ENCODE measurements around the gene ANKS1B.

ANKS1B gene

GRCh38 chr12:99020871-99021270, 963.9 kb downstream of the ANKS1B start:
- Histone ChIP-seq H3K36me3 (ENCODE audit: control insufficient read depth in 4 of 4, insufficient read depth in 4 of 4, low read length in 3 of 4) (no peaks in the 10 kb centered on the region), H3K27me3 (replicated peaks in 2 of 5; ENCODE audit: control insufficient read depth in 4 of 5, insufficient read depth in 5 of 5, low read length in 4 of 5) (no peaks in the 10 kb centered on the region), H3K9me3 (ENCODE audit: control extremely low read depth in 1 of 5, control insufficient read depth in 4 of 5, insufficient read depth in 2 of 5, low read depth in 1 of 5, low read length in 4 of 5) (peaks cover 0 to 4% (median 0%) of the 10 kb centered on the region in 5 experiments), H3K4me1 (ENCODE audit: control extremely low read depth in 1 of 4, control insufficient read depth in 4 of 4, insufficient read depth in 4 of 4, low read length in 3 of 4) (no peaks in the 10 kb centered on the region), H3K27ac (ENCODE audit: insufficient read depth in 1 of 2, low read depth in 1 of 2, low read length in 2 of 2, poor library complexity in 1 of 2, severe bottlenecking in 2 of 2) (no peak overlapping the region), H3K4me3 (ENCODE audit: control insufficient read depth in 1 of 7, extremely low read depth in 1 of 7, insufficient read depth in 4 of 7, low read depth in 2 of 7, low read length in 6 of 7) (no peak overlapping the region)
- ChIA-PET CTCF (no interaction called here), POLR2A (no interaction called here)
- no peak for DNase-seq
- WGBS (ENCODE audit: insufficient coverage) = no CpG with 5 or more reads among the region's 1 CpG

GRCh38 chr12:99019798-99020197, 964.9 kb downstream of the ANKS1B start:
- peaks cover 0 to 4% (median 0%) of the 10 kb centered on the region in 5 experiments for H3K9me3 ChIP-seq (ENCODE audit: control extremely low read depth in 1 of 5, control insufficient read depth in 4 of 5, insufficient read depth in 2 of 5, low read depth in 1 of 5, low read length in 4 of 5)
- no peak overlapping the region for H3K27ac ChIP-seq (ENCODE audit: insufficient read depth in 1 of 2, low read depth in 1 of 2, low read length in 2 of 2, poor library complexity in 1 of 2, severe bottlenecking in 2 of 2)
- no peaks in the 10 kb centered on the region for H3K36me3 ChIP-seq (ENCODE audit: control insufficient read depth in 4 of 4, insufficient read depth in 4 of 4, low read length in 3 of 4)
- POLR2A ChIA-PET = no interaction called here
- no peak for DNase-seq
- no peak overlapping the region for H3K4me3 ChIP-seq (ENCODE audit: control insufficient read depth in 1 of 7, extremely low read depth in 1 of 7, insufficient read depth in 4 of 7, low read depth in 2 of 7, low read length in 6 of 7)
- no peaks in the 10 kb centered on the region for H3K27me3 ChIP-seq (replicated peaks in 2 of 5; ENCODE audit: control insufficient read depth in 4 of 5, insufficient read depth in 5 of 5, low read length in 4 of 5)
- CTCF ChIA-PET = no interaction called here
- no peaks in the 10 kb centered on the region for H3K4me1 ChIP-seq (ENCODE audit: control extremely low read depth in 1 of 4, control insufficient read depth in 4 of 4, insufficient read depth in 4 of 4, low read length in 3 of 4)

GRCh38 chr12:99017971-99018370, 966.8 kb downstream of the ANKS1B start:
- no peak for DNase-seq
- CTCF ChIA-PET = interaction anchor here (0.7 kb wide), 1 partner anchor 22 kb away, joined by 3 read pairs; no protein-coding TSS in a partner anchor
- H3K9me3 ChIP-seq (ENCODE audit: control extremely low read depth in 1 of 5, control insufficient read depth in 4 of 5, insufficient read depth in 2 of 5, low read depth in 1 of 5, low read length in 4 of 5) = peaks cover 0 to 4% (median 0%) of the 10 kb centered on the region in 5 experiments
- H3K27me3 ChIP-seq (replicated peaks in 2 of 5; ENCODE audit: control insufficient read depth in 4 of 5, insufficient read depth in 5 of 5, low read length in 4 of 5) = no peaks in the 10 kb centered on the region
- no peak overlapping the region for H3K27ac ChIP-seq (ENCODE audit: insufficient read depth in 1 of 2, low read depth in 1 of 2, low read length in 2 of 2, poor library complexity in 1 of 2, severe bottlenecking in 2 of 2)
- 75% methylated on average over 2 of the region's 2 CpGs for WGBS (ENCODE audit: insufficient coverage)
- no peaks in the 10 kb centered on the region for H3K4me1 ChIP-seq (ENCODE audit: control extremely low read depth in 1 of 4, control insufficient read depth in 4 of 4, insufficient read depth in 4 of 4, low read length in 3 of 4)
- H3K4me3 ChIP-seq (ENCODE audit: control insufficient read depth in 1 of 7, extremely low read depth in 1 of 7, insufficient read depth in 4 of 7, low read depth in 2 of 7, low read length in 6 of 7) = no peak overlapping the region
- POLR2A ChIA-PET = no interaction called here
- no peaks in the 10 kb centered on the region for H3K36me3 ChIP-seq (ENCODE audit: control insufficient read depth in 4 of 4, insufficient read depth in 4 of 4, low read length in 3 of 4)

- WGBS (ENCODE audit: insufficient coverage) = 88% methylated on average over 2 of the region's 3 CpGs
- Histone ChIP-seq H3K9me3 (ENCODE audit: control extremely low read depth in 1 of 5, control insufficient read depth in 4 of 5, insufficient read depth in 2 of 5, low read depth in 1 of 5, low read length in 4 of 5) (no peaks in the 10 kb centered on the region), H3K27me3 (replicated peaks in 2 of 5; ENCODE audit: control insufficient read depth in 4 of 5, insufficient read depth in 5 of 5, low read length in 4 of 5) (peaks cover 0 to 8% (median 2%) of the 10 kb centered on the region in 5 experiments), H3K4me1 (ENCODE audit: control extremely low read depth in 1 of 4, control insufficient read depth in 4 of 4, insufficient read depth in 4 of 4, low read length in 3 of 4) (no peaks in the 10 kb centered on the region), H3K4me3 (ENCODE audit: control insufficient read depth in 1 of 7, extremely low read depth in 1 of 7, insufficient read depth in 4 of 7, low read depth in 2 of 7, low read length in 6 of 7) (no peak overlapping the region), H3K36me3 (ENCODE audit: control insufficient read depth in 4 of 4, insufficient read depth in 4 of 4, low read length in 3 of 4) (no peaks in the 10 kb centered on the region), H3K27ac (ENCODE audit: insufficient read depth in 1 of 2, low read depth in 1 of 2, low read length in 2 of 2, poor library complexity in 1 of 2, severe bottlenecking in 2 of 2) (no peak overlapping the region)
- ChIA-PET POLR2A (no interaction called here), CTCF (interaction anchor here (1.8 kb wide), 1 partner anchor 11 kb away, joined by 5 read pairs; no protein-coding TSS in a partner anchor)
- DNase-seq = no peak
Observed at GRCh38 chr12:99009654-99010296, 975.0 kb downstream of the ANKS1B start.

- Histone ChIP-seq H3K9me3 (ENCODE audit: control extremely low read depth in 1 of 5, control insufficient read depth in 4 of 5, insufficient read depth in 2 of 5, low read depth in 1 of 5, low read length in 4 of 5) (no peaks in the 10 kb centered on the region), H3K36me3 (ENCODE audit: control insufficient read depth in 4 of 4, insufficient read depth in 4 of 4, low read length in 3 of 4) (no peaks in the 10 kb centered on the region), H3K4me3 (ENCODE audit: control insufficient read depth in 1 of 7, extremely low read depth in 1 of 7, insufficient read depth in 4 of 7, low read depth in 2 of 7, low read length in 6 of 7) (no peak overlapping the region), H3K4me1 (ENCODE audit: control extremely low read depth in 1 of 4, control insufficient read depth in 4 of 4, insufficient read depth in 4 of 4, low read length in 3 of 4) (no peaks in the 10 kb centered on the region), H3K27ac (ENCODE audit: insufficient read depth in 1 of 2, low read depth in 1 of 2, low read length in 2 of 2, poor library complexity in 1 of 2, severe bottlenecking in 2 of 2) (no peak overlapping the region), H3K27me3 (replicated peaks in 2 of 5; ENCODE audit: control insufficient read depth in 4 of 5, insufficient read depth in 5 of 5, low read length in 4 of 5) (peaks cover 0 to 9% (median 3%) of the 10 kb centered on the region in 5 experiments)
- CTCF ChIA-PET = interaction anchor here (0.7 to 1.1 kb wide), 2 partner anchors 317 to 1308 kb away, joined by 3 read pairs; no protein-coding TSS in a partner anchor
- POLR2A ChIA-PET = no interaction called here
- no peak for DNase-seq
- no CpG with 5 or more reads among the region's 5 CpGs for WGBS (ENCODE audit: insufficient coverage)
Observed at GRCh38 chr12:99005601-99006000, 979.1 kb downstream of the ANKS1B start.

- POLR2A ChIA-PET = no interaction called here
- H3K36me3 ChIP-seq (ENCODE audit: control insufficient read depth in 4 of 4, insufficient read depth in 4 of 4, low read length in 3 of 4) = no peaks in the 10 kb centered on the region
- no peak for DNase-seq
- CTCF ChIA-PET = interaction anchor here (1.1 kb wide), 1 partner anchor 1307 kb away, joined by 3 read pairs; no protein-coding TSS in a partner anchor
- no peaks in the 10 kb centered on the region for H3K4me1 ChIP-seq (ENCODE audit: control extremely low read depth in 1 of 4, control insufficient read depth in 4 of 4, insufficient read depth in 4 of 4, low read length in 3 of 4)
- H3K9me3 ChIP-seq (ENCODE audit: control extremely low read depth in 1 of 5, control insufficient read depth in 4 of 5, insufficient read depth in 2 of 5, low read depth in 1 of 5, low read length in 4 of 5) = no peaks in the 10 kb centered on the region
- H3K27me3 ChIP-seq (replicated peaks in 2 of 5; ENCODE audit: control insufficient read depth in 4 of 5, insufficient read depth in 5 of 5, low read length in 4 of 5) = peaks cover 0 to 7% (median 3%) of the 10 kb centered on the region in 5 experiments
- 94% methylated on average over 11 of the region's 12 CpGs for WGBS (ENCODE audit: insufficient coverage)
- no peak overlapping the region for H3K4me3 ChIP-seq (ENCODE audit: control insufficient read depth in 1 of 7, extremely low read depth in 1 of 7, insufficient read depth in 4 of 7, low read depth in 2 of 7, low read length in 6 of 7)
- no peak overlapping the region for H3K27ac ChIP-seq (ENCODE audit: insufficient read depth in 1 of 2, low read depth in 1 of 2, low read length in 2 of 2, poor library complexity in 1 of 2, severe bottlenecking in 2 of 2)
Observed at GRCh38 chr12:99004799-99005466, 979.8 kb downstream of the ANKS1B start.

- Histone ChIP-seq H3K27me3 (replicated peaks in 2 of 5; ENCODE audit: control insufficient read depth in 4 of 5, insufficient read depth in 5 of 5, low read length in 4 of 5) (peaks cover 0 to 6% (median 3%) of the 10 kb centered on the region in 5 experiments), H3K27ac (ENCODE audit: insufficient read depth in 1 of 2, low read depth in 1 of 2, low read length in 2 of 2, poor library complexity in 1 of 2, severe bottlenecking in 2 of 2) (no peak overlapping the region), H3K4me1 (ENCODE audit: control extremely low read depth in 1 of 4, control insufficient read depth in 4 of 4, insufficient read depth in 4 of 4, low read length in 3 of 4) (no peaks in the 10 kb centered on the region), H3K9me3 (ENCODE audit: control extremely low read depth in 1 of 5, control insufficient read depth in 4 of 5, insufficient read depth in 2 of 5, low read depth in 1 of 5, low read length in 4 of 5) (no peaks in the 10 kb centered on the region), H3K36me3 (ENCODE audit: control insufficient read depth in 4 of 4, insufficient read depth in 4 of 4, low read length in 3 of 4) (no peaks in the 10 kb centered on the region), H3K4me3 (ENCODE audit: control insufficient read depth in 1 of 7, extremely low read depth in 1 of 7, insufficient read depth in 4 of 7, low read depth in 2 of 7, low read length in 6 of 7) (no peak overlapping the region)
- DNase-seq = no peak
- POLR2A ChIA-PET = no interaction called here
- CTCF ChIA-PET = no interaction called here
- WGBS (ENCODE audit: insufficient coverage) = 100% methylated on average over 3 of the region's 3 CpGs
Observed at GRCh38 chr12:99002731-99003130, 982.0 kb downstream of the ANKS1B start.
